ENCODE data around the gene PIAS2. TPM values are rescaled to one million over a fixed set of nuclear protein-coding genes. Genes with fewer than 3 reads are reported as not detected.
"Not testable (repeated sequence)": the region's sequence is repeated elsewhere in the genome, so short reads cannot be mapped to it uniquely, and the experiment has no call there.

PIAS2 gene
- total RNA-seq, 1 experiment from 2014 or later: 122 TPM

GRCh38 chr18:46820863-46821262 is 96.4 kb downstream of the PIAS2 start:
- Histone ChIP-seq H3K9me2 (replicated peaks; ENCODE audit: insufficient read depth, low read length) (no peaks in the 10 kb centered on the region), H4K20me1 (ENCODE audit: insufficient read depth, low read depth, low read length) (no peaks in the 10 kb centered on the region), H3K9ac (ENCODE audit: low read length) (no peak overlapping the region), H3K27me3 (ENCODE audit: low read length) (no peaks in the 10 kb centered on the region), H3K9me3 (ENCODE audit: low read length) (no peaks in the 10 kb centered on the region), H3K4me2 (ENCODE audit: low read depth, low read length, poor library complexity, severe bottlenecking) (no peak overlapping the region), H3K79me2 (ENCODE audit: low read length) (peaks cover 25% of the 10 kb centered on the region), H3K36me3 (ENCODE audit: insufficient read depth, low read length) (peaks cover 21% of the 10 kb centered on the region; the same call in 1 of the 2 replicates), H3K4me3 (ENCODE audit: low read length) (no peak overlapping the region), H3K27ac (ENCODE audit: low read length) (no peak overlapping the region), H3K4me1 (ENCODE audit: low read length) (no peaks in the 10 kb centered on the region), H2AFZ (ENCODE audit: low read length) (no peak overlapping the region)
- no peak for DNase-seq

DNA sequence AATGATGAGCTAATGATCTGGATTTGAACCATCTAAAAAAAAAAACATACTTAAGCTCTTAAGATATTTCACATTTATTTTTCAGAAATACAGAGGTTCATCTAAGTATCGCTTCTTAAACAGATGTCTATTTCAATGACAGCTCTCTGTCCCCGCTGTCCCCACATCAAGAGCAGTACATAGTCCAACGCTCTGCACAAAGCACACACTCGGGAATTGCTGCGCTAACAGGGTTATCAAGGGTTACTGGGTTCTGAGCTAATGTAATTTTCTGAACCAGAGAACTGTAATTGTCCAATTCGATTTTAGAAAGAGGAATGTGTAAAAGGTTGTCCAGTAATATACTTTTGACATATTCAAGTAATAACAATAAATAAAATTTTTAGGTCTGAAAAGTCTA is 101.6 kb downstream of the PIAS2 start:
- no peaks in the 10 kb centered on the region for H3K9me2 ChIP-seq (replicated peaks; ENCODE audit: insufficient read depth, low read length)

DNA sequence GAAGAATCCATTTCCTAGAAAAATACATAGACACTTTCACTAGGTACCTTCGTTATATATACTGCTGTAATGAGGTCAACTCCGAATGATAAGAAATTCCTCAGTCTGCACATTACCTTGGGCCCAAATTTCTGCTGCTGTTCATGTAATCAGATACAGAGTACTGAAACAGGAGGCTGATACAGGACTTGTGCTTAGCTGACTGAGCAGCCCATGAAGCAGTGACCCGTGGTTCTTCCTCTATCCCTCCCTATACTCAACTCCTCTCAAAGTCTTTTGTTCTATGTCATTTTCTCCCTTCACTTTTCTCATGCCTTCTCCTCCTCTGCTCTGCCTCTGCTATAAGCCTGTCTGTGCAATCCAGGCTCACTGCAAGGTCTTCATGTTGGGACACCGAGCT is 102.9 kb downstream of the PIAS2 start:
- Histone ChIP-seq H3K9me2 (replicated peaks; ENCODE audit: insufficient read depth, low read length) (no peaks in the 10 kb centered on the region), H3K9ac (ENCODE audit: low read length) (no peak overlapping the region), H4K20me1 (ENCODE audit: insufficient read depth, low read depth, low read length) (no peaks in the 10 kb centered on the region), H2AFZ (ENCODE audit: low read length) (no peak overlapping the region), H3K9me3 (ENCODE audit: low read length) (no peaks in the 10 kb centered on the region), H3K4me3 (ENCODE audit: low read length) (no peak overlapping the region), H3K4me1 (ENCODE audit: low read length) (no peaks in the 10 kb centered on the region), H3K27me3 (ENCODE audit: low read length) (no peaks in the 10 kb centered on the region), H3K4me2 (ENCODE audit: low read depth, low read length, poor library complexity, severe bottlenecking) (no peak overlapping the region), H3K79me2 (ENCODE audit: low read length) (peaks cover 5% of the 10 kb centered on the region; the same call in 1 of the 2 replicates), H3K36me3 (ENCODE audit: insufficient read depth, low read length) (peaks cover 4% of the 10 kb centered on the region; the same call in 1 of the 2 replicates), H3K27ac (ENCODE audit: low read length) (no peak overlapping the region)
- DNase-seq: no peak

More for the DNA sequence above, 101.6 kb downstream of the PIAS2 start:
- H4K20me1 ChIP-seq (ENCODE audit: insufficient read depth, low read depth, low read length): no peaks in the 10 kb centered on the region
- H3K36me3 ChIP-seq (ENCODE audit: insufficient read depth, low read length): peaks cover 9% of the 10 kb centered on the region; the same call in 1 of the 2 replicates
- DNase-seq: no peak
- no peak overlapping the region for H3K4me2 ChIP-seq (ENCODE audit: low read depth, low read length, poor library complexity, severe bottlenecking)
- H3K9me3 ChIP-seq (ENCODE audit: low read length): no peaks in the 10 kb centered on the region
- no peaks in the 10 kb centered on the region for H3K4me1 ChIP-seq (ENCODE audit: low read length)
- H3K27me3 ChIP-seq (ENCODE audit: low read length): no peaks in the 10 kb centered on the region
- H3K9ac ChIP-seq (ENCODE audit: low read length): no peak overlapping the region
- H3K79me2 ChIP-seq (ENCODE audit: low read length): peaks cover 11% of the 10 kb centered on the region; the same call in 1 of the 2 replicates
- H3K27ac ChIP-seq (ENCODE audit: low read length): no peak overlapping the region
- no peak overlapping the region for H2AFZ ChIP-seq (ENCODE audit: low read length)
- H3K4me3 ChIP-seq (ENCODE audit: low read length): no peak overlapping the region

- H3K4me1 ChIP-seq (ENCODE audit: low read length): no peaks in the 10 kb centered on the region
- H4K20me1 ChIP-seq (ENCODE audit: insufficient read depth, low read depth, low read length): no peaks in the 10 kb centered on the region
- no peaks in the 10 kb centered on the region for H3K9me3 ChIP-seq (ENCODE audit: low read length)
- no peak overlapping the region for H3K9ac ChIP-seq (ENCODE audit: low read length)
- H3K4me3 ChIP-seq (ENCODE audit: low read length): no peak overlapping the region
- DNase-seq: no peak
- H3K9me2 ChIP-seq (replicated peaks; ENCODE audit: insufficient read depth, low read length): no peaks in the 10 kb centered on the region
- H3K27me3 ChIP-seq (ENCODE audit: low read length): no peaks in the 10 kb centered on the region
- peaks cover 9% of the 10 kb centered on the region for H3K36me3 ChIP-seq (ENCODE audit: insufficient read depth, low read length)
- H2AFZ ChIP-seq (ENCODE audit: low read length): no peak overlapping the region
- H3K27ac ChIP-seq (ENCODE audit: low read length): no peak overlapping the region
- no peak overlapping the region for H3K4me2 ChIP-seq (ENCODE audit: low read depth, low read length, poor library complexity, severe bottlenecking)
- no peaks in the 10 kb centered on the region for H3K79me2 ChIP-seq (ENCODE audit: low read length)
Observed at GRCh38 chr18:46812311-46812710, 105.0 kb downstream of the PIAS2 start.

- no peaks in the 10 kb centered on the region for H3K27me3 ChIP-seq (ENCODE audit: low read length)
- no peak overlapping the region for H3K4me2 ChIP-seq (ENCODE audit: low read depth, low read length, poor library complexity, severe bottlenecking)
- no peak overlapping the region for H2AFZ ChIP-seq (ENCODE audit: low read length)
- no peaks in the 10 kb centered on the region for H3K4me1 ChIP-seq (ENCODE audit: low read length)
- no peak for DNase-seq
- no peaks in the 10 kb centered on the region for H4K20me1 ChIP-seq (ENCODE audit: insufficient read depth, low read depth, low read length)
- no peaks in the 10 kb centered on the region for H3K79me2 ChIP-seq (ENCODE audit: low read length)
- no peaks in the 10 kb centered on the region for H3K9me3 ChIP-seq (ENCODE audit: low read length)
- no peak overlapping the region for H3K9ac ChIP-seq (ENCODE audit: low read length)
- H3K4me3 ChIP-seq (ENCODE audit: low read length): no peak overlapping the region
- H3K9me2 ChIP-seq (replicated peaks; ENCODE audit: insufficient read depth, low read length): no peaks in the 10 kb centered on the region
- no peak overlapping the region for H3K27ac ChIP-seq (ENCODE audit: low read length)
- peaks cover 9% of the 10 kb centered on the region for H3K36me3 ChIP-seq (ENCODE audit: insufficient read depth, low read length)
Observed at GRCh38 chr18:46810481-46811000, 106.8 kb downstream of the PIAS2 start.

DNA sequence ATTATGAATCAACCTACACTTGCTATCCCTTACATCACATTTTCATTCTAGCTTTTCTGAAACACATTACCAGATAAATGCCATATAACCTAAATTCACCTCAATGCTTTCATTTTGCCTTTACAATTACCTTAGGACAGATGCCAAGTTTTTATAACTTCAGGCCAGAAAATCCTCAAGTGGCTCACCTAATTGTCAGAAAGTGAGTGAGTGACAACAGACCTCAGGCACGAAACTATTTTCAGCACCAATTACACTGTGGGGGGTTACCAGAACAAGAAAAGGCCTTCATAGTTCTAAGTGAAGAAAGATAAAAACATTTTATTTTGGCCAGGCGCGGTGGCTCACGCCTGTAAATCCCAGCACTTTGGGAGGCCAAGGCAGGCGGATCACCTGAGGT is 108.2 kb downstream of the PIAS2 start:
- Histone ChIP-seq H3K27me3 (ENCODE audit: low read length) (no peaks in the 10 kb centered on the region), H3K4me2 (ENCODE audit: low read depth, low read length, poor library complexity, severe bottlenecking) (no peak overlapping the region), H3K9me2 (replicated peaks; ENCODE audit: insufficient read depth, low read length) (no peaks in the 10 kb centered on the region), H3K4me3 (ENCODE audit: low read length) (no peak overlapping the region), H3K9me3 (ENCODE audit: low read length) (no peaks in the 10 kb centered on the region), H3K4me1 (ENCODE audit: low read length) (no peaks in the 10 kb centered on the region), H3K36me3 (ENCODE audit: insufficient read depth, low read length) (peaks cover 9% of the 10 kb centered on the region), H2AFZ (ENCODE audit: low read length) (no peak overlapping the region), H3K79me2 (ENCODE audit: low read length) (no peaks in the 10 kb centered on the region), H4K20me1 (ENCODE audit: insufficient read depth, low read depth, low read length) (no peaks in the 10 kb centered on the region), H3K27ac (ENCODE audit: low read length) (no peak overlapping the region), H3K9ac (ENCODE audit: low read length) (no peak overlapping the region)
- DNase-seq: no peak

DNA sequence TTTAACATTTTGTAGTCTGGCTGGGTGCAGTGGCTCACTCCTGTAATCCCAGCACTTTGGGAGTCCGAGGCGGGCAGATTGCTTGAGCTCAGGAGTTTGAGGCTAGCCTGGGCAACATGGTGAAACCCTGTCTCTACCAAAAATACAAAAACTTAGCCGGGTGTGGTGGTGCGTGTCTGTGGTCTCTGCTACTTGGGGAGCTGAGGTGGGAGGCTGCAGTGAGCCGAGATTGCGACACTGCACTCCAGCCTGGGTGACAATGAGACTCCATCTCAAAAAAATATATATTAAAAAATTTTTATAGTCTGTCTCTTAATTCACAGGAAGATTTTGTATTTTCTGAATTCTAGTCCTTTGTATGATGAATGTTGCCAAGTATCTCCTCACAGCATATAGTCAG is 121.4 kb downstream of the PIAS2 start:
- H3K9me2 ChIP-seq (replicated peaks; ENCODE audit: insufficient read depth, low read length); H3K4me3 ChIP-seq (ENCODE audit: low read length); H3K4me2 ChIP-seq (ENCODE audit: low read depth, low read length, poor library complexity, severe bottlenecking); H3K9ac ChIP-seq (ENCODE audit: low read length); H3K9me3 ChIP-seq (ENCODE audit: low read length); H3K27me3 ChIP-seq (ENCODE audit: low read length); H3K36me3 ChIP-seq (ENCODE audit: insufficient read depth, low read length); H3K27ac ChIP-seq (ENCODE audit: low read length); H3K79me2 ChIP-seq (ENCODE audit: low read length); H2AFZ ChIP-seq (ENCODE audit: low read length): not testable (repeated sequence)
- peak; percentile 52 for DNase-seq
- H3K4me1 ChIP-seq (ENCODE audit: low read length): peaks cover 34% of the 10 kb centered on the region
- H4K20me1 ChIP-seq (ENCODE audit: insufficient read depth, low read depth, low read length): peaks cover 16% of the 10 kb centered on the region; the same call in 1 of the 2 replicates

DNA sequence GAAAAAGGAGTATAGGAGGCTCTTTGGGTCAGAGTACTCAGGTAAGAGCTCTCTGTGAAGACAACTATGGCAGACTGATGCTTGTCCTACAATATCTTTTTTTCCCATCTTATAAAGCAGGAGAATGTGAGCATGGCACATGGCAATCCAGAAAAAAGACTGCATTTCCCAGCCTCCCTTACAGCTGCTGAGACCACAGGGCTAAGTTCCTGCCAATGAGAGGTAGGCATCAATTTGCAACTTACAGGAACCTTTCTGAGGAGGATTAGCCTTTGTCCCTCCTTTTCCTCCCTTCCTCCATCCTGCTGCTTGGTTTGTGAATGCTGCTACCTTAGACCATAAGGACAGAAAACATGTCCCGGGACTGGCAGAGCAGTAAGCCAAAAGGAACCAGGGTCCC is 122.7 kb downstream of the PIAS2 start:
- H2AFZ ChIP-seq (ENCODE audit: low read length): no peak overlapping the region
- no peak for DNase-seq
- H3K9me2 ChIP-seq (replicated peaks; ENCODE audit: insufficient read depth, low read length): no peaks in the 10 kb centered on the region
- no peak overlapping the region for H3K27ac ChIP-seq (ENCODE audit: low read length)
- H3K4me3 ChIP-seq (ENCODE audit: low read length): no peak overlapping the region
- no peaks in the 10 kb centered on the region for H3K79me2 ChIP-seq (ENCODE audit: low read length)
- no peaks in the 10 kb centered on the region for H3K9me3 ChIP-seq (ENCODE audit: low read length)
- no peaks in the 10 kb centered on the region for H3K27me3 ChIP-seq (ENCODE audit: low read length)
- no peak overlapping the region for H3K4me2 ChIP-seq (ENCODE audit: low read depth, low read length, poor library complexity, severe bottlenecking)
- no peak overlapping the region for H3K9ac ChIP-seq (ENCODE audit: low read length)
- peaks cover 34% of the 10 kb centered on the region for H3K4me1 ChIP-seq (ENCODE audit: low read length)
- H3K36me3 ChIP-seq (ENCODE audit: insufficient read depth, low read length): no peaks in the 10 kb centered on the region
- H4K20me1 ChIP-seq (ENCODE audit: insufficient read depth, low read depth, low read length): peaks cover 16% of the 10 kb centered on the region; the same call in 1 of the 2 replicates
